CD4-positive, alpha-beta T cell treated with Interleukin-17A for 4 hours (primary cell): ENCODE data around the gene GPR171.

Experiments
- DNase-seq: peaks from one replicate; pipeline ENCODE4 v3.0.0-alpha.2; 2020; ENCODE audit warnings: mixed read lengths

Gene GPR171

DNA sequence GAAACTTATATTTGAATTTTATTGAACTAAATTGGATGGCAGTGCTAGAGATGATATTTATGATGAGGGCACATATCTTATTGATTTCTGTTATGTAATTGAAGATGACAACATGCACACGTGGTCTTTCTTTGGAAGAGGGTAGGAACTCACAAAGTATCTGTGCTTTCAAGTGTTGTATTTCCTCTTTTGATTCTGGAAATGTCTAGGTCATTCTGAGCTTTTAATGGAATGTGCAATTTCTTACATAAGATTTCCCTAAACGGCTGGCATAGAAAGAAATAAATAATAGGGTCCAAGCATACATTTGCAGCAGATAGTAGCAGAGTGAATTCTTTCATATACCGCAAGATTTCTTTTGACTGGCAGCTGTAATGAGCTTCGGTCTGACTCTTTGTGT lies 10.1 kb upstream of the GPR171 start:
- no peak for DNase-seq

DNA sequence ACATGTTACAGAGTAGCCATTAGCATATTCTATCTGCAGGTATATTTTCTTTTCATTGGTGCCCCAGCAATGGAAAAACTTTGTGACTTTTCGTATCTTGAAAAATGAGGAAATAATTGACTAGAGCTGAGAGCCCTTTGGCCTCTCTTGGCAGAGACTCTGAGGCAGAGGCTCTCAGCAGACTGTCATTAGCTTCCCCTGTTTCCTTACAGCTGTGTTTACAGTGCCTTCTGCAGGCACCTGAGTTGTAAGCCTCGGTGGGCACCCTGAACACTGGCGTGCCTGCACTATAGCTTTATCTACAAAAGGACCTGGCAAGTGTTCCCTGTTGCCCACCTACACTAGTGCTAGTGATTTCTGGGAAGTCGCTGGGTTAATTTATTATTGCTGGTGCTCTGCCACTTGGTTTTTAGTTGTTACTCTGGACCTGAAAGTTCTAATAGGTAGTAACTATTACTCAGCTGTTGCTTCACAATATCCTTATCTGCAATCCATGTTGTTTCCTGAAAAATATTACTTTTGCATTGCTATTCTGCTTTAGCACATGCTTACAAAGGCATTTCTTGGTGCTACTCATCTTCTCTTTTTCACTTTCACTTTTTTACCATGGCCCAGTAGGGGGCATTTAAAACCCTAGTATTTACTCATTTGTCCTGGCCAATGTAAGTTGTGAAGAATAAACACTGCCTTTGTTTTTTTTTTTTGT lies 7.8 kb upstream of the GPR171 start:
- peak; percentile 39 for DNase-seq

DNA sequence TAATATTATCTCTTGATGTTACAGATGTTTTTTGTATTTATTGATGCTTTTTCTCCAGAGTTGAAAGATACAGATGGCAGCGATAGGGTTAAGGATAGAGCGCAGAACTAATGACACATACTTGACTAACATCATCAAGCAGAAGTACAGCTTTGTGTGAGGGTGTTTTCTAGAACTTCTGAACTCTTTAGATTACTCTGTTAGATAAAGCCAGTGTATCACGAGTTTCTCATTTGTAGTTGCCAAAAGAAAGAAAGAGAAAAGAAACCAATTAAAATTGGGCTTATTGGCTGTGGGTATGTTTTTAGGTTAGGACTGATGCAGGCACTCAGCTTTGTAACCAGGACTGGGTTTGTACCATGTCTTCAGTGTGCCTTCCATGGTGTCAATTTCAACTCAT lies 6.6 kb upstream of the GPR171 start:
- DNase-seq = no peak

DNA sequence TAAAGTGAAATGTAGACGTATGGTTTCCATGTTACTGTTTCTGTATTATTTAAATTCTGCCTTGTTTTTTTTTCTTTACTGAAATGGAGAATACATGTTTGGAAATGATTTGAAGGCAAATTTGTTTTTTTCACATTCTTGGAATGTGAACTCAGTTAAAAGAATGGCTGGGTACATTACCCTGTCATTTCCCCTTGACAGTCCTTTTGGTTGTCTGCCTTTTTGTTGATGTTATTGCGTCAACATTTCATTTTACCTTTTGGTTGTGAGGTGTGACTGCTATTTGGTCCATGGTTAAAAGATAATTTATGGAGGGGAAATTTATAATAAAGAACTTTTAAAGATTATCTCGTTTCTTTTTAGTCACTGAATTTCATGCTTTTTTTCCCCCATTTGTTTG lies 3.2 kb upstream of the GPR171 start:
- no peak for DNase-seq

GRCh38 chr3:151205482-151205881 lies 2.5 kb upstream of the GPR171 start:
- no peak for DNase-seq

DNA sequence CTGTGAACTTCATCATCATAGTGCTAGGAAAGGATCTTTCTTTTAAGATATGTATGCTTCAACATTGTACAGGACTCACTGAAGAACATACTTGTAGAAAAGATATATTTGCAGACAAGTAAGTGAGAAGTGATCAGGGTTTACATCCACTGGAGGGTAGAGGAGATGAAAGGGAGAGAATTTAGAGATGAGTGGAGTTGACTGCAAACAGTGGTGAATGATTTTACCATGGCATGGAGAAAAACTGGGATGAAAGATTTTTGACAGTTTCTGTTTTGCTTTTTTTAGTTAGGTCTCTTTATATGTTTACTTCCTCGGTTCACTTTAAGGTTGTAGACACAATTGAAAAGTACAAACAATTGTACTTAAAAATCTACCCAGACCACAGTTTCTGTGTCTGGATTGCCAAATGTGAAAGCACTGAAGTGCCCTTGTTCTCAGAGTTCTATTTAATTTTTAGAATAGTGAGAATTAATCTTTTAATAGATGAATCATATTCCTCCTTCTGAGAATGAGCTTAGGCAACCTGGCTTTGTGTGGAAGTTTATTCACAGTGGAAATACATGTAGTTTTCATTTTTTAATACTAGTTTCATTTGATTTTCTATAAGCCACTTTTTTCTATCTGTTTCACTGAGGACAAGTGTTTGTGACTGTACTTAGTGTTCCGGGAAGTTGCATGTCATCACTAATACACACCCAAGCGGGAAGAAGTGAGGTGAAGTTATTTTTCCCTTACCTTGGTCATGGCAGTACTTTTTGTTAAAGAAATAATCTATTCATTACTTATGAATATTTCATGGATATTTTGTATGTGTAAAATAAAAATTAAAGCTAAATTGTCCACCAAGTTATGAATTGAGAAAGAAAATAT lies 1.8 kb upstream of the GPR171 start:
- DNase-seq = no peak

- DNase-seq = no peak
These were observed 1.8 kb downstream of the GPR171 start for GRCh38 chr3:151201051-151201730.

GRCh38 chr3:151200586-151200985 lies 2.4 kb downstream of the GPR171 start:
- DNase-seq = no peak

DNA sequence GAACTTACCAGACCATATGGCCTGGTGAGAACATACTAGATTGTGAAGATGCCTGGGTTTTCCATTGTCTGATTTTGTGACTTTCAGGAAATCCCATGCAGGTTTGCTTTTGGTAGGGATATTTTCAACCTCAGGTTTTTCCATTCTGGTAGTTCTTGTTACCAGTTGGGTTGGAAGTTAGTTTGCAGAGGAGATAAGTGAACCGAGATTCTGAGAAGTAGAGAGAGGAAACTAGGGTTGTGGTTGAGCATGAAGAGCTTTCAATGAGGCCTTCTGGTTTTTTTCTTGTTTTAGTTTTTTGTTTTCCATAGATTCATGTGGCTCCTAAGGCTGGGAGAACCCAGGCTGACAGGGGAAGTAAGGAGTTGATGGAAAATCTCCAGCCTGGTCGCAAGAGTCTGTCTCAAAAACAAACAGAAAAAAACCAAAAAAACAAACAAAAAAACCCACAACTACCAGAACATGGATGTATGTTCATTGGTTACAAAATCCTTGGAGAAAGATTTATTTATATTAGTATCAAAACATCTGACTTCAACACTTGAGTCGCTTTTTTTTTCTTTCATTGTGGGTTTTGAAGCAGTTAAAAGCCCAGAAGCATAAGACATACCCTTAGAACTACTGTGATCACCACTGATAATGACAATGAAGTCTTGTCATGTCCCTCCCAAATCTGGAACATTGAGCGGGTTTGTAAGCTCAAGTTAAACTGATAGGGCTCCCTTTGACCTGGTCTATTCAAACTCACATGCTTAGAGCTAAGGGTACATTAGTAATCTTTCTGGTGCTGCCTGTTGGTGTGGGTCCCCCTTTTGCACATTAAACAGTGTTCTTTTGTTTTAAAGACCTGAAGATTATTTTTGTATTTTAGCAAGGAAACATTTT lies 3.2 kb downstream of the GPR171 start:
- DNase-seq = no peak

DNA sequence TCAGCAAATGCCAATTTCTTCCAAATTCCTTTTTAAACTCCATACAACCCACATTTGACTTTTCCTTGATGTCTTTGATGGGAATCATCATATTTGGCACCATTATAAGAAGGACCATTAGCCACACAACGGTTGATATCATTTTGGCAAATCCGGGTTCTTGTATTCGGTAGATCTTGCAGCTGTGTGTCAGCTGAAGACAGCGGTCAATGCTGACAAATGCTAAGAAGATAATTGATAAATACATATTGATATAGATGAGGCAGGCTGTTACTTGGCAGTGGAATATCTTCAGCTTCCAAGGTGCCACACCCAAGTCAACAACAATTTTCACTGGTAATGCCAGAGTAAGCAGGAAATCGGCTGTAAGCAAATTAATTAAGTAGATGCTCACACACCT lies 4.2 kb downstream of the GPR171 start:
- DNase-seq = no peak

DNA sequence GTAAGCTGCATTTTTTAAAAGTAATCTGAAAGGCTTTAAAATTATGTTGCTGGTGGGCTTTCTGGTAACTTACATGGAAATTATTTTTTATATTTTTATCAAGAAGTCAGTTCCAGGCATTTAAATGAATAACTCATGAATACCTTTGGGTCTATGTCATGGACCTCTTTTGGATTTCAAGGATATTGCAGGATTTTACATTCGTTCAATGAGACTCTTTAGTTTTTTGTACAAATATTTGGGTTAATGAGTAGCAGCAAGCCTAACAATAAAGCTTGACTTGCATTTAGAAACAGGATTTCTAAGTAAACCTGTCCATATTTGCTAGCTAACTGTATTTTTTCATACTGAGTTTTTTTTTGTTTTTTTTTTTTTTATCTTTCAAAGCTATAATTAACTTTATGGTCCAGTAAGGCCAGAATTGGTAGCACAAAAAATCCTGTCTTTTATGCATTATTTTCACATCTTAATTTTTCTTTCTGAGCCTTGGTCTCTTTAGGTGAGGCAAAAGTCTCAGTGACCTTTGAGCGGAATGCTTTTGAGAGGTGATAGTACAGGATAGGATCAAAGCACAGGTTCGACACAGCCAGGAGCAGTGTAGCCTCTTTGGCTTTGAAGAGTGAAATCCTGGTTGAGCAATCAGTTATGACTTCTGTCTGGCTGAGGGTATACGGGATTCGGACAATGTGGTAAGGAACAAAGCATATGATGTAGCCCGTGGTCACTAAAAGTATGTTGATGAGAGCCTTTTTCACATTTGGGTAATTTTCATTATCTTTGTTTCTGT lies 4.8 kb downstream of the GPR171 start:
- DNase-seq = no peak

DNA sequence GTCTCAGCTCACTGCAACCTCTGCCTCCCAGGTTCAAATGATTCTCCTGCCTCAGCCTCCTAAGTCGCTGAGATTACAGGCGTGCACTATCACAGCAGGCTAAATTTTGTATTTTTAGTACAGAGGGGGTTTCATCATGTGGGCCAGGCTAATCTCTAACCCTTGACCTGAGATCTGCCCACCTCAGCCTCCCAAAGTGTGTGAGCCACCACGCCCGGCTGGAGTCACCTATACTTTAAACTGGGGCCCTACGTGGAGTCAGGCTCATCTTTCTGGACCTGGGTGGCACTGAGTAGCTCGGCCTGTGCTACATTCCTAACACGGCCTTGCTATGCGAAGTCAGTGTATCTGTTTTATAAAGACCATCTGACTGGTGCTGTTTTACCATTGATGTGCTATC lies 5.8 kb downstream of the GPR171 start:
- no peak for DNase-seq

GRCh38 chr3:151196434-151196833 lies 6.6 kb downstream of the GPR171 start:
- no peak for DNase-seq

DNA sequence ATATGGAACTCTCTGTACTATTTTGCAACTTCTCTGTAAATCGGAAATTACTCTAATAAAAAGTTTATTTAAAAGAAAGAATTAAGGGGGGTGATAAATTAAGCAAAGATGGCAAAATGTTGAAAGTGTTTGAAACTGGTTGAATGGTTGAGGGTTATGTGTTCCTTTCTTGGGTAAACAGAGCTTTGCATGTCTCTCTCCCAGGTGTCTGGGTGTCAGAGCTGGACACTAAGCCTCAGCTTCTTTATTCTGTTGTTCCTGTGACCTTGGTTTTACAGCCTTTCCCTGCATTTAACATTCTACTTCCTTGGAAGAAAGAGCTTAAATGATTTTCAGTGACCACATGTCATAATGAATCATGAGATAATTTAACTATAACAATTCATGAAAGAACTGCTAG lies 7.2 kb downstream of the GPR171 start:
- no peak for DNase-seq

- no peak for DNase-seq
These were observed 10.5 kb downstream of the GPR171 start for GRCh38 chr3:151192545-151192944.

GRCh38 chr3:151191095-151191494 lies 11.9 kb downstream of the GPR171 start:
- no peak for DNase-seq

DNA sequence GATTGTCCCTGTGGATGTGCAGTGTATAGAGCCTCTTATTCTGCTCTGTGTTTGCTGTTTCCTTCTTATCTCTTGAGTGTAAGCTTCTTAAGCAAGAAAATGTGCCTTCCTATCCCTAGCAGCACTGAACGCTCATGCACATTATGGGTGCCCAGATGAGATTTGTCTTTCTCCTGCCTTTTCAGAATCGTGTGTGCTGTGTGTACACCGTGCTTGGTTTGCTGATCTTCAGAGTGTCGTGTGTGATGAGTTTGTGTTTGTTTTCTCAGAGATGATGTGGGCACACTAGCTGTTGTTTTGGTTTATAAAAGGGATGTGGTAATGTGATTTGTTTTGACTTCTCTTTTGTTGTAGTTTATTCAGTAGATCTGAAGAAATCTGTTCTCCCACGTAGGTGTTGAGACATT lies 19.7 kb downstream of the GPR171 start:
- no peak for DNase-seq

GRCh38 chr3:151182349-151183079 lies 20.5 kb downstream of the GPR171 start:
- DNase-seq = no peak

DNA sequence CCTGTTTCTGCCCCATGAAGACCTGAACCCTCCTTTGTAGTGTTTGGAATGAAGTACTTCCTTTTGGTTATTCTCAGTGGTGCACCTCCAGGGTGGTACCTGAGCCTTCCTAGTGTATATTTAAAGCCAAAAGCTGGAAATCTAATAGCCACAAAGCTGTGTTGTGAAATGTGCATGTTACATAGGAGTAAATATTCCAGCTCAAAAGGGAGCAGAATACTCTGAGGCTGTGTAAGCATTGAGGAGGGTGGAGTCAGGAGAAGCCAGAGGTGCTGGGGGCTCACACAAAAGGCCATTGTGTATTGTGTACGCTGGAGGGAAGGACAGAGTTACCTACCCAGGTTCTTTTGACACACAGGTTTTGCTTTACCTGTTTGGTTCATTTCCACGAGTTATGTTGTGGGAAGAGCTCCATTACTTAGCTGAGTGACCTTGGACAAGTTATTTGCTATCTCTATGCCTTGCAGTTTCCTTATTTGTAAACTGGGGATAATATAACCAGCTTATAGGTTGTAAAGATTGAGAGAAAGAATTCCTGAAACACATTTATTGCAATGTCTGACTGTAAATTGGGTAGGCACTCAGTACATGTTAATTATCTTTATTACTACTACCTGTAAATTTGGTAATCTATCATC lies 24.7 kb downstream of the GPR171 start:
- DNase-seq = no peak

DNA sequence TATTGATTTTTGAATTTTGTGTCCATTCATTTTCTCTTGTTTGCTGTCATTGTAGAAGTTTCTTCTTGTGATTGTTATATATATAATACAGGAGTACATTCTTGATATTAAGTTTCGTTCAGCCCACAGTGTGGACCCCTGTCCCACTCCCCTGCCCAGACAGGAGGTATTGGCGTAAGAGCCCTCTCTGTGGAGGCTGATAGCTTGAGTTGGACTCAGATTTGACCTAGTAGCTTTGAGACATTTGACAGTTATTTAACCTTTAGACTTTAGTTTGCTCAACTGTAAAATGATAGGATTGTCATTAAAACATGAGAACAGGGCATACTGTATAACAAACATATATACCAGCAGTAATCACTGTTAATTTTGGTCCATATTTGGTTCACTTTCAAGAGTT lies 27.1 kb downstream of the GPR171 start:
- no peak for DNase-seq

GRCh38 chr3:151174351-151174750 lies 28.7 kb downstream of the GPR171 start:
- DNase-seq = no peak
